Panc1 (cell line): ENCODE measurements around the gene CNNM2. TPM values are rescaled to one million over a fixed set of nuclear protein-coding genes. Genes with fewer than 3 reads are reported as not detected.
"Not testable (repeated sequence)": the region's sequence is repeated elsewhere in the genome, so short reads cannot be mapped to it uniquely, and the experiment has no call there.

Experiments used
- ATAC-seq: fragments of 200-7000 bp; cut with Tn5 transposase; 2 replicates; pipeline ENCODE4 v1.9.1; 2020; ENCODE audit warnings: mild to moderate bottlenecking, moderate library complexity
- BruUV-seq: library from RNA; stranded (reverse); fragments of 400-500 nt; replicated peaks from 2 replicates; lab custom pipeline; 2021; lab: Mats Ljungman, UMichigan
- CTCF ChIA-PET: fragments of 300-600 bp; sonication (Branson Sonifier 250); formaldehyde crosslinking; loops from one replicate; lab custom pipeline; 2022; ENCODE audit warnings: antibody characterized with exemption; lab: Charles Lee
- POLR2A ChIA-PET: fragments of 300-600 bp; sonication (Branson Sonifier 250); formaldehyde crosslinking; loops from one replicate; lab custom pipeline; 2022; ENCODE audit warnings: antibody characterized with exemption; lab: Charles Lee
- DNase-seq: peaks from one replicate; pipeline ENCODE4 v3.0.0-alpha.2; 2010; ENCODE audit warnings: low read depth, low spot score
- H3K27ac ChIP-seq: 2 replicates; pipeline ENCODE4 v1.5.1; 2011; ENCODE audit warnings: mild to moderate bottlenecking, low read length, inconsistent platforms
- H3K27me3 ChIP-seq: fragments of 200-500 bp; sonication (Bioruptor generic); 2 replicates; pipeline ENCODE4 v1.6.0; 2014; ENCODE audit warnings: low read length, inconsistent platforms; ENCODE audit not compliant: control insufficient read depth, insufficient read depth
- H3K36me3 ChIP-seq: fragments of 200-500 bp; sonication (Bioruptor generic); 2 replicates; pipeline ENCODE4 v1.5.1; 2014; ENCODE audit warnings: inconsistent platforms, mild to moderate bottlenecking, low read length, moderate library complexity; ENCODE audit not compliant: control insufficient read depth, insufficient read depth
- H3K4me1 ChIP-seq: 2 replicates; pipeline ENCODE4 v1.5.1; 2011; ENCODE audit warnings: inconsistent platforms, mild to moderate bottlenecking, low read length, moderate library complexity; ENCODE audit not compliant: control insufficient read depth, insufficient read depth
- H3K4me3 ChIP-seq, 2 experiments: 2 replicates each; pipeline ENCODE4 v1.5.1; 2011 to 2012; ENCODE audit warnings: low read depth in 2 of 2, low read length in 2 of 2, mild to moderate bottlenecking in 2 of 2, inconsistent platforms in 1 of 2, moderate library complexity in 1 of 2
- H3K9me3 ChIP-seq: fragments of 200-500 bp; sonication (Bioruptor generic); 2 replicates; pipeline ENCODE4 v1.5.1; 2014; ENCODE audit warnings: low read depth, mild to moderate bottlenecking, inconsistent platforms, low read length, moderate library complexity; ENCODE audit not compliant: control insufficient read depth, insufficient read depth
- POLR2AphosphoS5 ChIP-seq: IDR thresholded peaks from 2 replicates; pipeline ENCODE4 v1.6.1; 2012; ENCODE audit warnings: mild to moderate bottlenecking, low read depth, low read length, moderate library complexity
- SIN3A ChIP-seq: IDR thresholded peaks from 2 replicates; pipeline ENCODE4 v1.6.1; 2012; ENCODE audit warnings: low read depth, mild to moderate bottlenecking, low read length, moderate library complexity, borderline replicate concordance; ENCODE audit not compliant: insufficient read depth
- TCF7L2 ChIP-seq: IDR thresholded peaks from 2 replicates; pipeline ENCODE4 v1.6.1; 2011; ENCODE audit warnings: mild to moderate bottlenecking, low read depth, low read length, inconsistent platforms
- in situ Hi-C: cut with HindIII; loops from 2 replicates; pipeline ENCODE4 v1.10.0; 2016; ENCODE audit warnings: low sequenced_read_pairs, low pct_unique_long_range_greater_than_20kb
- intact Hi-C: fragments of 100-400 bp; cut with micrococcal nuclease; formaldehyde crosslinking; loops from one replicate; pipeline ENCODE4 v1.10.0; 2022; ENCODE audit not compliant: unreplicated experiment
- total RNA-seq: library from RNA; stranded (reverse); gene quantifications from one replicate; pipeline ENCODE4 v1.2.1, GENCODE V29; 2021; ENCODE audit not compliant: unreplicated experiment
- TF ChIP-seq, protein P1 (sequence below), 2 experiments: IDR thresholded peaks; 2 replicates each; pipeline ENCODE4 v1.6.1; 2011 to 2012; ENCODE audit warnings: low read depth in 2 of 2, control low read depth in 1 of 2, low read length in 1 of 2, mild to moderate bottlenecking in 1 of 2, moderate library complexity in 1 of 2; ENCODE audit not compliant: insufficient read depth in 1 of 2
- TF ChIP-seq, protein P2 (sequence below): fragments of 450-650 bp; IDR thresholded peaks from 2 replicates; pipeline ENCODE4 v1.5.1; 2017; ENCODE audit warnings: mild to moderate bottlenecking

The CNNM2 gene
- total RNA-seq, 1 experiment from 2014 or later, result 27.1 TPM

DNA sequence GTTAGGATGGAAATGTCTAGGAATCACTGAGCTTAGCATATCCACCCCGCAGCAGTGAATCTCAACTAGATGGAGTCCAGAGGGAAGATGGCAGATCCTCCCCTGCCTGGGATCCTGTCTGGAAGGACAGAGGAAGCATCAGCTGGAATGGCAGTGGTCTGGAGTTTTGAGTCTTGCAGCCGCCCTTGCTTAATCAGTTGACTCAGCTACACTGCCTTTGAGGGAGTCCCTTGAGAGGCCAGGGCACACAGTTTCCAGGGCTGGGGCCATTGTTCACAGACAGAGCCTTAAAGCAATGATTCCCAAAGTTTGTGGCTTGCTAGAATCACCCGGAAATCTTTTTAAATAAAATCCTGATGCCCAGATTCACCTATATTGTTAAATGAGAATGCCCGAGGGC, 146.9 kb downstream of the CNNM2 start:
- Histone ChIP-seq H3K27me3 (no peaks in the 10 kb centered on the region), H3K4me1 (no peaks in the 10 kb centered on the region), H3K9me3 (no peaks in the 10 kb centered on the region), H3K27ac (no peak overlapping the region), H3K4me3 (no peak overlapping the region), H3K36me3 (no peaks in the 10 kb centered on the region)
- no peak for TF ChIP-seq POLR2AphosphoS5
- in situ Hi-C loops (no loop called here), intact Hi-C loops (loop anchor here (5.0 to 10.0 kb wide), 2 partner anchors 230 to 338 kb away; partner anchors contain the start of gene CYP17A1)
- ATAC-seq, result no peak
- POLR2A ChIA-PET, result no interaction called here
- CTCF ChIA-PET, result interaction anchor here (3.1 kb wide), 1 partner anchor 148 kb away, joined by 12 read pairs; the partner anchor contains the start of gene CNNM2
- no peak for DNase-seq
- BruUV-seq, result no TSS peak

DNA sequence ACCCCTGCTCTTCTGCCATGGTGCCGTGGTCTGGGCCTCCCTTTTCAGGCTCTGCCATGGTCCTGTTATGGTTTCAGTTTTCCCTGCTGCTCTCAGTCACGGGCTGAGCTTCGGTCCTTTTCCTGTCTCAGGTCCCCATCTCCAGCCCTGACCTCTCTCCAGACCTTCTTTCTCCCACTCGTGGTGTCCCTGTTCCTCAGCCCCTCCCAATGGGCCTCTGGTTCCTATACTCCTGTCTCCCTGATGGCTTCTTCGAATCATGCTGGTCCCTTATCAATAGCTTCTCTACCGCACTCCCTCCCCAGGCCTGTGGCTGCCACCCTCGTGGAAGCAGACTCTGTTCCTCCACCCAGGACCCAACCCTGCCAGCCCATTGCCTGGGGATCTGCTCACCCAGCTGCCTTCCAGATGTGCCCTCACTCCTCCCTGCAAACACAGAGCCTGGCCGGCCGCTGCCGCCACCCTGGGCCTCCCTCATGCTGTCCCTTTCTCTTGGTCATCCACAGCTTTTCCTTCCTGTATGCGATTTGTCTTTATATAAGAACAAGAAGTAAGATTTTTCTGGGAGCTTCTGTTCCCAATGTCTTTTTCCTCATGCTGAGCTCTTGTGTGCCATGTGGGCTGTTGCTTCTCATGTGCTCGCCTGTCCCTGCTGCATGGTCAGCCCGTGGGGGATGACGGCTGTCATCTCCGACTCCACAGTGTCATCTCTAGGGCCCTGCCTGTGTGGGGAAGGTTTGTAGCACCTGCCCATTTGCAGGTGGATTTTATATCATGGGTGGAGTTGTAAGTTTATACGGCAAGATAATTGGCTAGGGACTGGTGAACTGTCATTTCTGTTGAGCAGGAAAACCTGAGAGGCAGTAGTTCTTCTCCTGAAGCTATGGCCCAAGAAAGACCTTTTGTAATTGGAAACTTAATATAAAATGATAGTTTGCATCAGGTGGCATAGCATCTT, 148.3 kb downstream of the CNNM2 start:
- H3K4me3 ChIP-seq, result no peak overlapping the region
- CTCF ChIA-PET, result interaction anchor here (0.7 kb wide), 1 partner anchor 34 kb away, joined by 4 read pairs; no protein-coding TSS in a partner anchor
- POLR2A ChIA-PET, result no interaction called here
- intact Hi-C loops (loop anchor here (10.0 kb wide), 1 partner anchor 232 kb away; the partner anchor contains the start of gene CYP17A1), in situ Hi-C loops (no loop called here)
- no peaks in the 10 kb centered on the region for H3K36me3 ChIP-seq
- H3K4me1 ChIP-seq, result no peaks in the 10 kb centered on the region
- DNase-seq (no peak), ATAC-seq (no peak)
- TF ChIP-seq, protein P1, sequence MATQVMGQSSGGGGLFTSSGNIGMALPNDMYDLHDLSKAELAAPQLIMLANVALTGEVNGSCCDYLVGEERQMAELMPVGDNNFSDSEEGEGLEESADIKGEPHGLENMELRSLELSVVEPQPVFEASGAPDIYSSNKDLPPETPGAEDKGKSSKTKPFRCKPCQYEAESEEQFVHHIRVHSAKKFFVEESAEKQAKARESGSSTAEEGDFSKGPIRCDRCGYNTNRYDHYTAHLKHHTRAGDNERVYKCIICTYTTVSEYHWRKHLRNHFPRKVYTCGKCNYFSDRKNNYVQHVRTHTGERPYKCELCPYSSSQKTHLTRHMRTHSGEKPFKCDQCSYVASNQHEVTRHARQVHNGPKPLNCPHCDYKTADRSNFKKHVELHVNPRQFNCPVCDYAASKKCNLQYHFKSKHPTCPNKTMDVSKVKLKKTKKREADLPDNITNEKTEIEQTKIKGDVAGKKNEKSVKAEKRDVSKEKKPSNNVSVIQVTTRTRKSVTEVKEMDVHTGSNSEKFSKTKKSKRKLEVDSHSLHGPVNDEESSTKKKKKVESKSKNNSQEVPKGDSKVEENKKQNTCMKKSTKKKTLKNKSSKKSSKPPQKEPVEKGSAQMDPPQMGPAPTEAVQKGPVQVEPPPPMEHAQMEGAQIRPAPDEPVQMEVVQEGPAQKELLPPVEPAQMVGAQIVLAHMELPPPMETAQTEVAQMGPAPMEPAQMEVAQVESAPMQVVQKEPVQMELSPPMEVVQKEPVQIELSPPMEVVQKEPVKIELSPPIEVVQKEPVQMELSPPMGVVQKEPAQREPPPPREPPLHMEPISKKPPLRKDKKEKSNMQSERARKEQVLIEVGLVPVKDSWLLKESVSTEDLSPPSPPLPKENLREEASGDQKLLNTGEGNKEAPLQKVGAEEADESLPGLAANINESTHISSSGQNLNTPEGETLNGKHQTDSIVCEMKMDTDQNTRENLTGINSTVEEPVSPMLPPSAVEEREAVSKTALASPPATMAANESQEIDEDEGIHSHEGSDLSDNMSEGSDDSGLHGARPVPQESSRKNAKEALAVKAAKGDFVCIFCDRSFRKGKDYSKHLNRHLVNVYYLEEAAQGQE (IDR thresholded peaks at IDR 0.05; ENCODE audit: insufficient read depth in 1 of 2, low read depth in 2 of 2, low read length in 1 of 2), result no peak
- TF ChIP-seq TCF7L2 (no peak), POLR2AphosphoS5 (no peak), SIN3A (no peak)
- TF ChIP-seq, protein P2, sequence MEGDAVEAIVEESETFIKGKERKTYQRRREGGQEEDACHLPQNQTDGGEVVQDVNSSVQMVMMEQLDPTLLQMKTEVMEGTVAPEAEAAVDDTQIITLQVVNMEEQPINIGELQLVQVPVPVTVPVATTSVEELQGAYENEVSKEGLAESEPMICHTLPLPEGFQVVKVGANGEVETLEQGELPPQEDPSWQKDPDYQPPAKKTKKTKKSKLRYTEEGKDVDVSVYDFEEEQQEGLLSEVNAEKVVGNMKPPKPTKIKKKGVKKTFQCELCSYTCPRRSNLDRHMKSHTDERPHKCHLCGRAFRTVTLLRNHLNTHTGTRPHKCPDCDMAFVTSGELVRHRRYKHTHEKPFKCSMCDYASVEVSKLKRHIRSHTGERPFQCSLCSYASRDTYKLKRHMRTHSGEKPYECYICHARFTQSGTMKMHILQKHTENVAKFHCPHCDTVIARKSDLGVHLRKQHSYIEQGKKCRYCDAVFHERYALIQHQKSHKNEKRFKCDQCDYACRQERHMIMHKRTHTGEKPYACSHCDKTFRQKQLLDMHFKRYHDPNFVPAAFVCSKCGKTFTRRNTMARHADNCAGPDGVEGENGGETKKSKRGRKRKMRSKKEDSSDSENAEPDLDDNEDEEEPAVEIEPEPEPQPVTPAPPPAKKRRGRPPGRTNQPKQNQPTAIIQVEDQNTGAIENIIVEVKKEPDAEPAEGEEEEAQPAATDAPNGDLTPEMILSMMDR, result no peak
- no peak overlapping the region for H3K27ac ChIP-seq
- H3K27me3 ChIP-seq, result no peaks in the 10 kb centered on the region
- BruUV-seq, result no TSS peak
- H3K9me3 ChIP-seq, result no peaks in the 10 kb centered on the region

DNA sequence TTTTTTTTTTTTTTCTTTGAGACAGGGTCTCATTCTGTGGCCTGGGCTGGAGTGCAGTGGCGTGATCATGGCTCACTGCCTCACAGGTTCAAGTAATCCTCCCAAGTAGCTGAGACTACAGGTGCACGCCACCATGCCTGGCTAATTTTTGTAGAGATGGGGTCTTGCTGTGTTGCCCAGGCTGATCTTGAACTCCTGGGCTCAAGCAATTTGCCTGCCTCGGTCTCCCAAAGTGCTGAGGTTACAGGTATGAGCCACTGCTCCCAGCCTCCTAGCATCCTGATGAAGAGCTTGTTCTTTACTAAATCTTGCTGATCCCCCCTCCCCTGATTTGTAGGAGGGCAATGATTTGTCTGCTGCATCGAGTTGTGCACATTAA, 149.0 kb downstream of the CNNM2 start:
- in situ Hi-C loops, DNase-seq, H3K27me3 ChIP-seq, ATAC-seq, CTCF ChIA-PET, BruUV-seq, H3K4me3 ChIP-seq, H3K36me3 ChIP-seq, H3K4me1 ChIP-seq, H3K27ac ChIP-seq, POLR2A ChIA-PET, H3K9me3 ChIP-seq: not testable (repeated sequence)
- intact Hi-C loops, result loop anchor here (10.0 kb wide), 1 partner anchor 232 kb away; the partner anchor contains the start of gene CYP17A1
